PC-3 (cell line): Measurements from ENCODE around the gene TBC1D5. TPM values are rescaled to one million over a fixed set of nuclear protein-coding genes. Genes with fewer than 3 reads are reported as not detected.

Experiments
- ATAC-seq: fragments of 200-7000 bp; cut with Tn5 transposase; 2 replicates; pipeline ENCODE4 v1.9.1; 2020; ENCODE audit warnings: mild to moderate bottlenecking, moderate library complexity
- BruUV-seq: library from RNA; stranded (reverse); fragments of 400-500 nt; replicated peaks from 2 replicates; lab custom pipeline; 2021; lab: Mats Ljungman, UMichigan
- CTCF ChIA-PET: fragments of 300-600 bp; sonication (Branson Sonifier 250); formaldehyde crosslinking; loops from one replicate; lab custom pipeline; 2022; ENCODE audit warnings: antibody characterized with exemption; lab: Charles Lee
- POLR2A ChIA-PET: fragments of 300-600 bp; sonication (Branson Sonifier 250); formaldehyde crosslinking; loops from one replicate; lab custom pipeline; 2022; ENCODE audit warnings: antibody characterized with exemption; ENCODE audit not compliant: unreplicated experiment; lab: Charles Lee
- DNase-seq: peaks from one replicate; pipeline ENCODE4 v3.0.0-alpha.2; 2015
- H2AFZ ChIP-seq: fragments of 300-600 bp; sonication (generic); 2 replicates; pipeline ENCODE4 v1.6.0; 2016; ENCODE audit warnings: antibody characterized with exemption, low read length
- H3F3A ChIP-seq: fragments of 300-600 bp; sonication (generic); one replicate; pipeline ENCODE4 v1.6.0; 2017; ENCODE audit warnings: antibody characterized with exemption, low read length, control low read depth, mild to moderate bottlenecking; ENCODE audit not compliant: unreplicated experiment
- H3K27ac ChIP-seq: fragments of 300-600 bp; sonication (generic); 2 replicates; pipeline ENCODE4 v1.5.1; 2016; ENCODE audit warnings: mild to moderate bottlenecking, low read length
- H3K27me3 ChIP-seq: fragments of 300-600 bp; sonication (generic); 2 replicates; pipeline ENCODE4 v1.6.1; 2016; ENCODE audit warnings: low read length, mixed read lengths
- H3K36me3 ChIP-seq: fragments of 300-600 bp; sonication (generic); 2 replicates; pipeline ENCODE4 v1.6.1; 2016; ENCODE audit warnings: low read depth, mixed run types, low read length, mixed read lengths
- H3K4me1 ChIP-seq: fragments of 300-600 bp; sonication (generic); 2 replicates; pipeline ENCODE4 v1.5.1; 2016; ENCODE audit warnings: low read length; ENCODE audit not compliant: insufficient read depth
- H3K4me2 ChIP-seq: fragments of 300-600 bp; sonication (generic); 2 replicates; pipeline ENCODE4 v1.6.0; 2016; ENCODE audit warnings: low read length
- H3K4me3 ChIP-seq: fragments of 300-600 bp; sonication (generic); 2 replicates; pipeline ENCODE4 v1.5.1; 2016; ENCODE audit warnings: mild to moderate bottlenecking, low read length, mixed read lengths
- H3K79me2 ChIP-seq: fragments of 300-600 bp; sonication (generic); 2 replicates; pipeline ENCODE4 v1.6.1; 2017; ENCODE audit warnings: low read length, mixed read lengths
- H3K9ac ChIP-seq: fragments of 300-600 bp; sonication (generic); 2 replicates; pipeline ENCODE4 v1.6.0; 2016; ENCODE audit warnings: mild to moderate bottlenecking, low read length
- H3K9me2 ChIP-seq: fragments of 300-600 bp; sonication (generic); replicated peaks from 2 replicates; pipeline ENCODE4 v1.6.1; 2016; ENCODE audit warnings: mixed run types, low read length, mixed read lengths
- H3K9me3 ChIP-seq: fragments of 300-600 bp; sonication (generic); 2 replicates; pipeline ENCODE4 v1.6.1; 2016; ENCODE audit warnings: low read length, mixed read lengths
- H4K20me1 ChIP-seq: fragments of 300-600 bp; sonication (generic); 2 replicates; pipeline ENCODE4 v1.6.1; 2016; ENCODE audit warnings: low read length, mixed read lengths
- CTCF ChIP-seq: fragments of 300-600 bp; sonication (generic); conservative IDR thresholded peaks from 2 replicates; pipeline ENCODE4 v1.5.1; 2017; ENCODE audit warnings: antibody characterized with exemption, low read depth, mild to moderate bottlenecking, low read length
- EZH2 ChIP-seq: fragments of 300-600 bp; sonication (generic); IDR thresholded peaks from one replicate; pipeline ENCODE4 v1.6.1; 2017; ENCODE audit warnings: antibody characterized with exemption, mild to moderate bottlenecking, low read length; ENCODE audit not compliant: unreplicated experiment
- EZH2phosphoT487 ChIP-seq: fragments of 300-600 bp; sonication (generic); IDR thresholded peaks from 2 replicates; pipeline ENCODE4 v1.6.1; 2018; ENCODE audit warnings: mild to moderate bottlenecking, antibody characterized with exemption, low read length, borderline replicate concordance
- intact Hi-C: fragments of 100-400 bp; cut with micrococcal nuclease; formaldehyde crosslinking; loops from 2 replicates; pipeline ENCODE4 v1.9.0; 2023
- total RNA-seq: library from RNA; depleted of rRNA; stranded (reverse); fragments of >200 nt; gene quantifications from 2 replicates; pipeline ENCODE4 v1.2.3, GENCODE V29; 2014

Gene TBC1D5
- total RNA-seq, 1 experiment from 2014 or later, result 54.5 TPM

GRCh38 chr3:17399586-17399985 lies 342.8 kb downstream of the TBC1D5 start:
- H3K9me3 ChIP-seq, result no peaks in the 10 kb centered on the region
- CTCF ChIA-PET, result no interaction called here
- intact Hi-C loops, result no loop called here
- H4K20me1 ChIP-seq, result no peaks in the 10 kb centered on the region
- H3K9ac ChIP-seq, result no peak overlapping the region
- no peak overlapping the region for H3K4me2 ChIP-seq
- H3F3A ChIP-seq, result no peaks in the 10 kb centered on the region
- DNase-seq, result no peak
- H2AFZ ChIP-seq, result no peak overlapping the region
- no peak for TF ChIP-seq EZH2
- no peak for TF ChIP-seq EZH2phosphoT487
- TF ChIP-seq CTCF, result no peak
- no peaks in the 10 kb centered on the region for H3K79me2 ChIP-seq
- no TSS peak for BruUV-seq
- H3K4me3 ChIP-seq, result no peak overlapping the region
- H3K27me3 ChIP-seq, result no peaks in the 10 kb centered on the region
- ATAC-seq, result no peak
- POLR2A ChIA-PET, result no interaction called here
- H3K36me3 ChIP-seq, result no peaks in the 10 kb centered on the region
- H3K27ac ChIP-seq, result no peak overlapping the region
- H3K4me1 ChIP-seq, result no peaks in the 10 kb centered on the region
- H3K9me2 ChIP-seq, result no peaks in the 10 kb centered on the region

- no peaks in the 10 kb centered on the region for H3K9me2 ChIP-seq
- no peak for TF ChIP-seq EZH2
- no peak for TF ChIP-seq EZH2phosphoT487
- no peak for TF ChIP-seq CTCF
- no peaks in the 10 kb centered on the region for H3K4me1 ChIP-seq
- BruUV-seq, result no TSS peak
- ATAC-seq, result no peak
- intact Hi-C loops, result no loop called here
- POLR2A ChIA-PET, result no interaction called here
- H3K4me2 ChIP-seq, result no peak overlapping the region
- no peaks in the 10 kb centered on the region for H3K36me3 ChIP-seq
- H3K9me3 ChIP-seq, result no peaks in the 10 kb centered on the region
- H2AFZ ChIP-seq, result no peak overlapping the region
- no peak for DNase-seq
- no peak overlapping the region for H3K27ac ChIP-seq
- H3K27me3 ChIP-seq, result no peaks in the 10 kb centered on the region
- H4K20me1 ChIP-seq, result no peaks in the 10 kb centered on the region
- no peaks in the 10 kb centered on the region for H3F3A ChIP-seq
- H3K79me2 ChIP-seq, result no peaks in the 10 kb centered on the region
- CTCF ChIA-PET, result no interaction called here
- H3K9ac ChIP-seq, result no peak overlapping the region
- no peak overlapping the region for H3K4me3 ChIP-seq
Observed at GRCh38 chr3:17398959-17399551, 343.4 kb downstream of the TBC1D5 start.

GRCh38 chr3:17396036-17396435 lies 346.4 kb downstream of the TBC1D5 start:
- no peak overlapping the region for H3K4me3 ChIP-seq
- CTCF ChIA-PET, result no interaction called here
- no peak overlapping the region for H3K27ac ChIP-seq
- no peaks in the 10 kb centered on the region for H3K27me3 ChIP-seq
- no peak overlapping the region for H2AFZ ChIP-seq
- no peak for TF ChIP-seq CTCF
- TF ChIP-seq EZH2phosphoT487, result no peak
- no peak for TF ChIP-seq EZH2
- no peaks in the 10 kb centered on the region for H3K36me3 ChIP-seq
- no peaks in the 10 kb centered on the region for H3K79me2 ChIP-seq
- DNase-seq (no peak), ATAC-seq (no peak)
- no peak overlapping the region for H3K9ac ChIP-seq
- H3K4me1 ChIP-seq, result no peaks in the 10 kb centered on the region
- POLR2A ChIA-PET, result no interaction called here
- H3K9me2 ChIP-seq, result no peaks in the 10 kb centered on the region
- H3K9me3 ChIP-seq, result no peaks in the 10 kb centered on the region
- no peaks in the 10 kb centered on the region for H3F3A ChIP-seq
- intact Hi-C loops, result no loop called here
- no peaks in the 10 kb centered on the region for H4K20me1 ChIP-seq
- no peak overlapping the region for H3K4me2 ChIP-seq
- BruUV-seq, result no TSS peak
